ENCODE results near the gene C1orf210.

C1orf210 gene

DNA sequence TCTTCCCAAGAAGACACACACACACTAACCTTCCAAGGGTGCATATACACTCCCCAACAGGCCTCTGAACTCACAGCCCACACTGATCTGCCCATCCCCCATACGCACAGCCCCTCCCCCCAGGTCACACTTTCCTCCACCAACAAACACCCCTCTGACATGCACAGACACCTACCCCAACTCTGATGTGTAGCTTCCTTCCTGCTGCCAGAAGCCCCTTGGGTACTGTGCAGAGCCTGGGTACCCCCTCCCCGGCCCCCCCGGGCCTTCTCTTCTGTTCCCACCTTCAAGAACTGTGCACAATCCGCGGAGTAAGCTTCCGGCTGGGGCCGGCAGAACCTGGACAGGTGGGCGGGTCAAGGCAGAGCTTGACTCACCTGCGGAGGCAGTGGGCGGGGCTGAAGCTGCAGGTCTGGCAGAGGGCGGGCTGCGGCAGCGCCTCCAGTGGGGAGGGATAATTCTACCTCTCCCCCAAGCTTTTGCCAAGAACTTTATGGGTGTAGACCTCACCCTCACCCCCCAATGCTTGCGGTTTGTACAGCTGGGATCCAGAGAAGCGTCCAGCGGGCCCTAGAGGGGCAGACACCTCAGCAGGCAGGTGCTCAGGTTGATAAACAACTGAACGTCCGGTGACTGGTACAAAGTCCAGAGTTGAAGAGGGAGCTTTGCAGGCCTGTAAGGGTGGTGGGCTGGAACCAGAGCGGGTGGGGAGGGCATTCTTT lies at the start of gene C1orf210:
Gene C1orf210 (minus strand): TSS at position 313 of the 722 bp plus-strand sequence. CDS start 2,311 bp downstream, outside the sequence.
- peak within 1 kb of the TSS in 6 of 7 experiments; percentile 2 to 39 (median 30) for H3K4me3 ChIP-seq
- H3K27ac ChIP-seq = peak within 1 kb of the TSS in 10 of 21 experiments; percentile 6 to 68 (median 47)

DNA sequence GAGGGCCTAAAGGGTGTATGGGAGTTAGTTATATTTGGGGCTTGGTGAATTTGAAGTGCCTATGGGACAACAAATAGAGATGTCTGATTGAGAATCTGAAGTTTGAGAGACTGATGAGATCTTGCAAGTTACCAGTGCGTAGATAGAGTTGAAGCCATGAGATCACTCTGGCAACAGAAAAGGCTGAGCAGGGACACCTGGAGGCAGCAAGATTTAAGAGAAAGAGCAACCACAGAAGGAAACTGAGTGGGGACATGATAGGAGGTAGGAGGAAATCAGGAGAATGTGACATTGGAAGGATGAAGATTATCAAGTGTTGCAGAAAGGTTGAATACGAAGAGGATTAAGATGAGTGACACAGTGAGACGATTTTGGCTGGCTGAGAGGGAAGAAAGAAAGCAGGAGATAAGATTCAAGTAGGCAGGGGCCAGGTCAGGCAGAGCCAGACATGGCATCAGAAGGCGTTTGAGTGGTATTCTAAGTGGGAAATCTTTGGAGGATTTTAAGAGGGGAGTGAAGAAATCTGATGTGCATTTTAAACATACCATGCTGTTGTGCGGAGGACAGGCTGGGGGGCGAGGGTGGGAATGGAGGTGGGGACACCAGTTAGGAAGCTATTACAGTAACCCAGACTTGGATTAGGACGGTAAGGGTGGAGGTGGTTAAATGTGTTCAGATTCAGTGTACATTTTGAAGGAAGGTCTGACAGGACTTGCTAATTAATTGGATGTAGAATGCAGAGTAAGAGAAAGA lies 49.2 kb upstream of the C1orf210 start:
- Histone ChIP-seq H3K4me3 (no peak overlapping the region), H3K27ac (no peak overlapping the region)

DNA sequence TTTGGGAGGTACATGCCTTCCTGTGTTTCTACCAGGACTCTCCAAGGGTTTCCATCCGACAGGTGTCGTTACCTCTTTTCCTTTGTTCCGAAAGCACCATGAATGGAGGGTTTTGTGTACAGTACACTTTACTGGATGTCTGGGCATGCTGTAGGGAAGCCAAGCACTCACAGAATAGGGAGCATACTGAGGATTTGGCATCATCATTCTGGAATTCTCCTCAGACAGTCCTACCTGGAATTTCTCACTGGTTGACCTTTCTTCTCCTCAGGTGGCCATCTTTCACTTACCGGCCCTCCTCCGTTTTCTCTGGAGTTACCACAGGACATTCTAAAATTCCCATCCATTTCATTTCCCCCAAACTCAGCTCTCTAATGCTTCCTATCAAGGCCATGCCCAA lies 46.3 kb upstream of the C1orf210 start:
- Histone ChIP-seq H3K4me3 (no peak overlapping the region), H3K27ac (no peak overlapping the region)

DNA sequence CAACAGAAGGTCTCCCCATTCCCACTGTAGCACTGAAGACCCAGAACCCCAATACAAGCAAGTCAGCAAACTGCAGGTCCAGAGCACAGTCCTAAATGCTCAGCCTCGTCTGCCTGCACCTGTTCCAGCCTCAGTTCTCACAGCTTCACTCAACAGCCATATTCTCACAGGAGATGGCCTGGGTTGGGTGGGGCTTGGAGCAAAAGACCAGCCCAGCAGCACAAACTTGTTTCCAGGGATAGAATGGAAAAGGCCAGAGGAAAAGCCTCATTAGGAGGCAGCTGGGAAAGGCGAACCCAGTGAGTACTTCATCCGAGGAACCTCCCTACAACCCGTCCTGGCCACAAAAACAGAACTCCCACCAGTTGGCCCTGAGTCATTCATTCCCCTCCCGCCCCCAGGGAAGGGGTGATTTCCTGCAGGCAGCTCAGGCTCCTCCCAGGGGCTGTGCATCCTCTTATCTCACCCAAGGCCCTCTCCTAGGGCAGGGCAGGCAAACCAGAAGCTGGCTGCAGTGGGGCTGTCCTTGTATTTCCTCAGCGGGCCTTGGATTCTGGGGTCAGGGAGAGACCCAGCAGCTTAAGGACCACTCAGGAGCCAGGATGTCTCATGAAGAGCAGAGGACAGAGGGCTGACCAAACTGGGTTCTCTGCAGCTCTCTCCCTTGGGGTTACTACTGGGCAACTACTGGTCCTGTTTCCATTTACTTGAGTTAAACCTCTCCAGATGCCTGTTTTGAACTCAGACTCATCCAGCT lies 44.8 kb upstream of the C1orf210 start:
- Histone ChIP-seq H3K27ac (peak overlapping the region in 16 of 21 experiments; percentile 12 to 74 (median 46)), H3K4me3 (no peak overlapping the region)

DNA sequence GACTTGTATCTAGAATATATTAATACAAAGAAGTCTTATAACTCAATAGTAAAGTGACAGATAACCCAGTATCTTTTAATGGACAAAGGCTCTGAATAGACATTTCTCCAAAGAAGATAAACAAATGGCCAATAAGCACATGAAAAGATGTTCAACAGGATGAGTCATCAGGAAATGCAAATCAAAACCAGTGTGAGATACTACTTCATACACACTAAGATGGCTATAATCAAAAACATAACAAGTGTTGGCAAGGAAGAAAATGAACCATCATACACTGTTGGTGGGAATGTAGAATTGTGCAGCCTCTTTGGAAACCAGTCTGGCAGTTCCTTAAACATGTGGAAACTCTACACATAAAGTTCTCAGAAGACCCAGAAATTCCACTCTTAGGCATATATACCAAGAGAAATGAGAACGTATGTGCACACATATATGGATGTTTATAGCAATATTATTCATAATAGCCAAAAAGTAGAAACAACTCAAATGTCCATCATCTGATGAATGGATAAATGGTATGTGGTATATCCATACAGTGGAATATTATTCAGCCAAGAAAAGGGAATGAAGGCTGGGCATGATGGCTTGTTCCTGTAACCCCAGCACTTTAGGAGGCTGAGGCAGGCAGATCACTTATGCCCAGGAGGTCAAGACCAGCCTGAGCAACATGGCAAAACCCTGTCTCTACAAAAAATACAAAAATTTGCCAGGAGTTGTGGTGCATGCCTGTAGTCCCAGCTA lies 42.3 kb upstream of the C1orf210 start:
- Histone ChIP-seq H3K4me3 (no peak overlapping the region), H3K27ac (no peak overlapping the region)

DNA sequence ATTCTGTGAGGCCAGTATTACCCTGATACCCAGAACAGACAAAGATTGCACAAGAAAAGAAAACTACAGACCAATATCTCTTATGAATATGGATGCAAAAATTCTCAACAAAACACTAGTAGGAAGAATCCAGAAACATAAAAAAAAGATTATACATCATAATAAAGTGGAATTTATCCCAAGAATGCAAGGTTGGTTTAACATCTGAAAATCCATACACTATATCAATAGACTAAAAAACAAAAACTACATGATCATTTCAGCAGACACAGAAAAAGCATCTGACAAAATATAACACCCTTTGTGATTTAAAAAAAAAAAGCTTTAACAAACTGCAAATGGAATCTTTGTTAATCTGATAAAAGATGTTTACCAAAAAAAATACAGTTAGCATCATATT lies 40.0 kb upstream of the C1orf210 start:
- no peak overlapping the region for H3K27ac ChIP-seq

DNA sequence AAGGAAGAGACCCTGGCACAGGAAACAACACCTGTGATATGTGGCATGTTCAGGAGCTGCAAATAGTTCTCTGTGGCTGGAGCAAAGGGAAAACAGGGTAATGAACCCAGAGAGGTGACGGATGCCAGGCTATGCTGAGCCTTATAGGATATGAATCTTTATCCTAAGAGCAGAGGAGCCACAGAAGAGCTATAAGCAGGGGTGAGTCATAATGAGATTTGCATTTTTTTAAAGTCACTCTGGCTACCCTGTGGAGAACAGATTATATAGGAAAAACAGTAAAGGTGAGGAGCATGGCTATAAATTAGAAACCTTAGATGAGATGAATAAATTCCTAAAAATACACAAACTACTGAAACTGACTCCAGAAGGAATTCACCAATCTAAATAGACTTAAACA lies 39.4 kb upstream of the C1orf210 start:
- Histone ChIP-seq H3K27ac (no peak overlapping the region), H3K4me3 (no peak overlapping the region)

More for the DNA sequence above, 40.0 kb upstream of the C1orf210 start:
- H3K4me3 ChIP-seq = no peak overlapping the region

DNA sequence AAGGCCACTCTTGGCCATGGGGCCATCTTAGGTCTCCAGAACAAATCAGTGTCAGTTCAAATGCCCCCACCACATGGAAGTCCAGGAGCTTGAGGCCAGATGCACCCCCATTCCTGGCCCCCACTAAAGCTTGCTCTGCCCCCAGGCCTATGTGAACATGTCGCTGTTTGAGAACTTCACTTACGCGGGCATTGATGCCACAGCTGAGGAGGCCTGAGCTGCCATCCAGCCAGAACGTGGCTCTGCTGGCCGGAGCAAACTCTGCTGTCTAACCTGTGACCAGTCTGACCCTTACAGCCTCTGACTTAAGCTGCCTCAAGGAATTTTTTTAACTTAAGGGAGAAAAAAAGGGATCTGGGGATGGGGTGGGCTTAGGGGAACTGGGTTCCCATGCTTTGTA lies 37.1 kb upstream of the C1orf210 start:
- no peak overlapping the region for H3K27ac ChIP-seq
- H3K4me3 ChIP-seq = no peak overlapping the region

DNA sequence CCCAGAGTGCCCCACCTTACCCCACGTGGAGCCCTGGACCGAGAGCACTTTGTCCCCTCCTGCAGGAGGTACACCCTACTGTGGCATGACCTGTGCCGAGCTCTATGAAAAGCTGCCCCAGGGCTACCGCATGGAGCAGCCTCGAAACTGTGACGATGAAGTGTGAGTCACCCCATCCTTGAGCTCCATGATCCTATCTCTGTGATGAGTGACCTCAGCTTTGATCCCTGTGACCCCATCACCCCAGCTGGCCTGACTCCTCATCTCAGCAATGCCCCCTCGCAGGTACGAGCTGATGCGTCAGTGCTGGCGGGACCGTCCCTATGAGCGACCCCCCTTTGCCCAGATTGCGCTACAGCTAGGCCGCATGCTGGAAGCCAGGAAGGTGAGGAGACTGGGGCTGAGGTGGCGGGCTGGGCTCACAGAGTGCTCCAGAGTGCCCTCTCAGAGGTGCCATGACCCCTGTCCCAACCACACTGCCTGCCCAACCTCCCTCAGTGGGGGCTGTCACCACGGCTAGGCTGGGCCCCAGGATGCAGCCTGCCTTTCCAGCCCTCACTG lies 36.0 kb upstream of the C1orf210 start:
- no peak overlapping the region for H3K4me3 ChIP-seq
- no peak overlapping the region for H3K27ac ChIP-seq

DNA sequence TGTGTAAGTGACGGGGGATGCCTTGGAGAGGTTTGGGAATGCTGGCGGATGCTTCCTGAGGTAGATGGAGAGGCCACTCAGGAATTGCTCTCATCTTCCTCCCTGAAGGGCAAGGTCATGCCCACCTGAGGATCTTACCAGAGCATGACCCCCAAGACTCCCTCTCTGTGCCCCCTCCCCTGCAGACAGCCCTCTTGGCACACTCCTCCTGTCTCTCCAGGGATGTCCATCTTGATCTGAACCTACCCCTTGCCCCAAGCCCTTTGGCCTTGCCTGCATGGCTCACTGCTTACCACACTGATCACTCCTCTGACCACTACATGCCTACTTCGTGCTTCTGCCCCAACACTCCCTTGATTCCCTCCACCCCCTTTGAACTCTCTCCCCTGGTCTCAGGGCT lies 34.4 kb upstream of the C1orf210 start:
- no peak overlapping the region for H3K27ac ChIP-seq
- no peak overlapping the region for H3K4me3 ChIP-seq

DNA sequence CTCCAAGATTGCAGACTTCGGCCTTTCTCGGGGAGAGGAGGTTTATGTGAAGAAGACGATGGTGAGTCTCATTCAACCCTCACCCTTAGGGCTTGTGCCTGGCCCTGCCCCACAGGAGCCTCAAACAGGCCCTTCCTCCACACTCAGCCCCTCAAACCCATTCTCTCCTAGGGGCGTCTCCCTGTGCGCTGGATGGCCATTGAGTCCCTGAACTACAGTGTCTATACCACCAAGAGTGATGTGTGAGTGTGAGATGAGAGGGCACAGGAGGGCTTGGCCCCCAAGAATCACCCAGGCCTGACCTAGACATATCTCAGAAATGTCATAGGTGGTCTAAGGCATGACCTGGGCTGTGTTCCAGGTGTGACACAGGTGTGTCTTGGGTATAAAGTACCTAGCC lies 33.9 kb upstream of the C1orf210 start:
- Histone ChIP-seq H3K27ac (no peak overlapping the region), H3K4me3 (no peak overlapping the region)

DNA sequence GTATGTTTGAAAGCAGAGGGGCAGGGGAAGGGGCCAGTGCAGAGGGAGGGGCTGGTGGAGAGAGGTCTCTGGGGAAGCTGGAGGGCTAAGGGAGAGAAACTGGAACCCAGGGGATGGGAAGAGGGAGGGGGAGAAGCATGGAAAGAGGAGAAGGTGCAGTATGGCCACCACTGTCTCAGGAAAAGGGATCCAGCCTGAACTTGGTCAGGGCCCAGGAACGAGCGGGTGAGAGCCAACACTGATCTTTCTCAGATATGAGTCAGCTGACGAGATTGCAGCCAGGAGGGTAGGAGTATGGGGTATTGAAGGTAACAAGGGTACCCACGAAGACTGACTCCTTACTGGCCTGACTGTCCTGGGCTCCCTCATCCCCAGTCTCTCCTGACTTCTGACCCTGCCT lies 33.5 kb upstream of the C1orf210 start:
- Histone ChIP-seq H3K27ac (no peak overlapping the region), H3K4me3 (no peak overlapping the region)

DNA sequence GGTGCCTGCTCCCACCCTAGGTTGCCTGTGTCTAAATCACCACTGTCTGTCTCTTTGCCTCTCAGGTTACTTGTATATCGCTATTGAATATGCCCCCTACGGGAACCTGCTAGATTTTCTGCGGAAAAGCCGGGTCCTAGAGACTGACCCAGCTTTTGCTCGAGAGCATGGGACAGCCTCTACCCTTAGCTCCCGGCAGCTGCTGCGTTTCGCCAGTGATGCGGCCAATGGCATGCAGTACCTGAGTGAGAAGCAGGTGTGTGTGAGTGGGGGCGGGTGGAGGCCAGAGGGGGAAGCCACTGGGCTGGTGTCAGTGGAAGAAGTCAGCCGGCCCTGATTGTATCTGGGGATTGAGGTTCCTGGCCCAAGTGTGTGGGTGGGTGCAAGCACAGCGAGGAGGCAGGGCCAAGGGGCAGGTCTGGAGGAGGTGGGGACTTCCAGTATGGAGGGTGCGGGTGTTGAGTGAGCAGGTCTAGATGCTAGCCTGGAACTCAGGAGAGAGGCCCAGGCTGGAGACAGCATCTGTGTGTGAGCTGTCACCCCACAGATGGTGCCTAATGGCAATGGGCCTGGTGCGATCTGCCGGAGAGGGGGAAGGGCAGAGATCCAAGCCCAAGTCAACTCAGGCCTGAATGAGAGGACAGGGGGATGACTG lies 32.6 kb upstream of the C1orf210 start:
- Histone ChIP-seq H3K4me3 (no peak overlapping the region), H3K27ac (no peak overlapping the region)

DNA sequence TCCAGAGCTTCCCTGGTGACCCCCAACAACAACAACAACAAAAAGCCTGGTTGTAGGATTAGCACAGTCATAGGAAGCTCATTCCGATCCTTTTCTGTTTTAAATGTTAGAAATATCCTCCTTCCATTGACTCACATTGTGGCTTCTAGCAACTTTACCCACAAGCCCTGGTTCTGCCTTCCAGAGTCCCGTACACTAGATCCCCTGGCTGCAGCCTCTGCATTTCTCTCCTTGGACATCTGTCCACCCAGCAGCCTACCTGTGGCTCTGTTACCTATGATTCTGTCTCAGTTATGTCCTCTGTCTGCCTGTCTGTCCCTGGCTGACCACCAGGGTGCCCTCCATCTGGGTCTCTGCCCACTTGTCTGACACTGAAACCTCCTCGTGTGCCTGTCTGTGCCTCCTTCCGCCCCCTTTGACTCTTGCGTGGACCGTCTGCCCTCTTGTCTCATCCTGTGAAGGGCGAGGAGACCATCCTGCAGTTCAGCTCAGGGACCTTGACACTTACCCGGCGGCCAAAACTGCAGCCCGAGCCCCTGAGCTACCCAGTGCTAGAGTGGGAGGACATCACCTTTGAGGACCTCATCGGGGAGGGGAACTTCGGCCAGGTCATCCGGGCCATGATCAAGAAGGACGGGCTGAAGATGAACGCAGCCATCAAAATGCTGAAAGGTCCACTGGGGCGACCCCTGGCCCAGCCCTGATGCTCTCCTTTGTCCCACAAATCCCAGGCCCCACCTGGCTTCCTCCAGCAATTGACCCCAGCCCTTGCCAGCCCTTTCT lies 31.5 kb upstream of the C1orf210 start:
- no peak overlapping the region for H3K27ac ChIP-seq
- H3K4me3 ChIP-seq = no peak overlapping the region

DNA sequence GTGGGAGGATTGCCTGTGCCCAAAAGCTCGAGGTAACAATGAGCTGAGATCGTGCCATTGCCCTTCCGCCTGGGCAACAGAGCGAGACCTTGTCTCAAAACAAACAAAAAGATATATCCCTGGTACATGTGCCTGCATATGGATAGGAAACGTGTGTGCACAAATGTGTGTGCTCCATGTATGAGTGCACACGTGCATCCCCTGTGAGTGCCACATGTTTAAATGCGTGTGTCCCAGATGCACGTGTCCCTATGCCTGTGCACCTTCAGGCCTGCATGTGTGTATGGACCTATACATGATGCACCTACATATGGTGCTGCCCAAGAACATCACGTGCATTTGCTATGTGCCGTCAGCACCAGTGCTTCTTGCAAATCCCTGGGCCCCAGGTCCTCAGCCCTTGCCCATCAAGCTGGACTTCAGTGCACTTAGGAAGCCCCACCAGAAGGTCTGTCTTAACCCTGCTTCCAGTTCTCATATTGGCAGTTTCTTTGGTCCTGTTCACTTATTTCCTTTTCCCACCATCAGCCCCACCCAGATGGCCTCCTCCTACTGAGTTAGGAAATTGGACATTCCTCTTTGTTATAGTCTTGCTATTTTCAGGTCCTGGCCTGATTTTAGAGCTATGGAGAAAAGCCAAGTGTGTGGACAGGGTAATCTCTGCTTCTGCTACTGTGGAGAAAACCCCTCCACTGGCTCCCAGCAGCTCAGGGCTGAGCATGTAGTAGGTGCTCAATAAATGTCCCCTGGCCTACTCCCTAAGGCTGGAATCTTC lies 30.8 kb upstream of the C1orf210 start:
- no peak overlapping the region for H3K27ac ChIP-seq
- no peak overlapping the region for H3K4me3 ChIP-seq

DNA sequence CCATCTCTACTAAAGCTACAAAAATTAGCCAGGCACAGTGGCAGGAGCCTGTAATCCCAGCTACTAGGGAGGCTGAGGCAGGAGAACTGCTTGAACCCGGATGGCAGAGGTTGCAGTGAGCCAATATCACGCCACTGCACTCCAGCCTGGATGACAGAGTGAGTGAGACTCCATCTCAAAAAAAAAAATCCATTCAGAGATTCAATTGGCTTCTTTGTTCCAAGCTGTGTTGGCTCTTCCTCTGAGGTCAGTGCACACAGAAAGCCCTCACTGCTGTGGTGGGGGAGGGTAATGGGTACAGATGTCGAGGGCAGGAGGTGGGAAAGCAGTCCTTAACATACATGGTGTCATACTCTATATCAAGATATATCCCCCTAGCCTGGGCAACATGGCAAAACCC lies 30.1 kb upstream of the C1orf210 start:
- H3K4me3 ChIP-seq = no peak overlapping the region
- no peak overlapping the region for H3K27ac ChIP-seq

DNA sequence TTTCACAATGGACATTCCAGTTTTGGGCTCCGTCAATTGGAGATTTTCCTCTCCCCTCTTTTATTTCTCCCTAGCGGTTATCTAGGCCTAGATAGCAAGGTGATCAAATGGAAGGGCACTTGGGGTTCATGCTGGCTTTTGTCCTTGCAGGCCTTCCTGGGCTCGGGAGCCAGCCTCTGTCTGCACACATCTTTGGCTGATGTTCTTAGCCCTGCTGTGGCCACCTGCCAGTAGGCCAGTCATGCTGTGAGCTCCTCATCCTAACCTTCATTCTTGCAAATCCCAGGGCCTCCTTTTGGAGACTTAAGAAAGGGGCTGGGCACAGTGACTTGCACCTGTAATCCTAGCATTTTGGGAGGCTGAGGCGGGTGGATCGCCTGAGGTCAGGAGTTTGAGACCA lies 28.9 kb upstream of the C1orf210 start:
- no peak overlapping the region for H3K27ac ChIP-seq

DNA sequence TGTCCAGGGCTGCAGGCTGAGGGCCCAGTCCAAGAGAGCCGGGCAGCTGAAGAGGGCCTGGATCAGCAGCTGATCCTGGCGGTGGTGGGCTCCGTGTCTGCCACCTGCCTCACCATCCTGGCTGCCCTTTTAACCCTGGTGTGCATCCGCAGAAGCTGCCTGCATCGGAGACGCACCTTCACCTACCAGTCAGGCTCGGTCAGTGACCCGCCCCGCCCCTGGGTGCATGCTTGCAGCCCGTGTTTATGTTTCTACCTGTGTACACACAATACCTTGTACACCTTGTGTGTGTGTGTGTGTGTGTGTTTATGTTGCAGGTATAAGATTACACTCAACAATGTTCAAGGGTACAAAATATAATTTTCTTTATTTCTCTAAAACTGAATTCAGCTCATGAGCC lies 28.4 kb upstream of the C1orf210 start:
- Histone ChIP-seq H3K4me3 (no peak overlapping the region), H3K27ac (no peak overlapping the region)

More for the DNA sequence above, 28.9 kb upstream of the C1orf210 start:
- H3K4me3 ChIP-seq = no peak overlapping the region
